Measurements from ENCODE around the gene BSG.

BSG gene

GRCh38 chr19:621819-622218 is 49.4 kb downstream of the BSG start:
- Histone ChIP-seq H3K27me3 (ENCODE audit: control insufficient read depth, insufficient read depth, low read length) (no peaks in the 10 kb centered on the region), H2AFZ (no peak overlapping the region), H3K4me3 (ENCODE audit: low read depth, low read length) (no peak overlapping the region), H3K4me1 (no peaks in the 10 kb centered on the region), H3K79me2 (no peaks in the 10 kb centered on the region), H3K36me3 (ENCODE audit: control insufficient read depth, insufficient read depth, low read length) (no peaks in the 10 kb centered on the region), H3K9me3 (ENCODE audit: control insufficient read depth, low read length) (no peaks in the 10 kb centered on the region), H3K9ac (no peak overlapping the region), H3K27ac (no peak overlapping the region), H3K4me2 (ENCODE audit: low read length) (no peak overlapping the region)
- TF ChIP-seq CTCF (IDR thresholded peaks at IDR 0.05), result no peak

GRCh38 chr19:622666-623065 is 50.3 kb downstream of the BSG start:
- Histone ChIP-seq H3K36me3 (ENCODE audit: control insufficient read depth, insufficient read depth, low read length) (no peaks in the 10 kb centered on the region), H3K27ac (no peak overlapping the region), H3K4me2 (ENCODE audit: low read length) (no peak overlapping the region)

GRCh38 chr19:623175-623916 is 51.0 kb downstream of the BSG start:
- H3K4me2 ChIP-seq (ENCODE audit: low read length), result no peak overlapping the region
- H3K9me3 ChIP-seq (ENCODE audit: control insufficient read depth, low read length), result no peaks in the 10 kb centered on the region
- no peak overlapping the region for H2AFZ ChIP-seq
- TF ChIP-seq CTCF (IDR thresholded peaks at IDR 0.05), result no peak
- no peaks in the 10 kb centered on the region for H3K79me2 ChIP-seq
- H3K27ac ChIP-seq, result no peak overlapping the region
- no peaks in the 10 kb centered on the region for H3K4me1 ChIP-seq
- no peak overlapping the region for H3K4me3 ChIP-seq (ENCODE audit: low read depth, low read length)
- H3K36me3 ChIP-seq (ENCODE audit: control insufficient read depth, insufficient read depth, low read length), result no peaks in the 10 kb centered on the region
- no peaks in the 10 kb centered on the region for H3K27me3 ChIP-seq (ENCODE audit: control insufficient read depth, insufficient read depth, low read length)
- H3K9ac ChIP-seq, result no peak overlapping the region

More at GRCh38 chr19:622666-623065, 50.3 kb downstream of the BSG start:
- TF ChIP-seq CTCF (IDR thresholded peaks at IDR 0.05), result no peak
- no peaks in the 10 kb centered on the region for H3K79me2 ChIP-seq
- H3K27me3 ChIP-seq (ENCODE audit: control insufficient read depth, insufficient read depth, low read length), result no peaks in the 10 kb centered on the region
- no peaks in the 10 kb centered on the region for H3K9me3 ChIP-seq (ENCODE audit: control insufficient read depth, low read length)
- H3K9ac ChIP-seq, result no peak overlapping the region
- no peak overlapping the region for H3K4me3 ChIP-seq (ENCODE audit: low read depth, low read length)
- no peak overlapping the region for H2AFZ ChIP-seq
- no peaks in the 10 kb centered on the region for H3K4me1 ChIP-seq

GRCh38 chr19:623974-624373 is 51.6 kb downstream of the BSG start:
- Histone ChIP-seq H3K4me2 (ENCODE audit: low read length) (no peak overlapping the region), H2AFZ (no peak overlapping the region), H3K27ac (no peak overlapping the region), H3K9me3 (ENCODE audit: control insufficient read depth, low read length) (no peaks in the 10 kb centered on the region), H3K36me3 (ENCODE audit: control insufficient read depth, insufficient read depth, low read length) (no peaks in the 10 kb centered on the region), H3K79me2 (peaks cover 2% of the 10 kb centered on the region), H3K9ac (no peak overlapping the region), H3K4me3 (ENCODE audit: low read depth, low read length) (no peak overlapping the region), H3K27me3 (ENCODE audit: control insufficient read depth, insufficient read depth, low read length) (no peaks in the 10 kb centered on the region), H3K4me1 (no peaks in the 10 kb centered on the region)
- TF ChIP-seq CTCF (IDR thresholded peaks at IDR 0.05), result no peak

Measured in parathyroid adenoma (tissue), 2 donors.